B cell (primary cell): Measurements from ENCODE around the gene SYNE2.

ENCODE experiments used
- EZH2 ChIP-seq: IDR thresholded peaks from 2 replicates; pipeline ENCODE4 v1.6.1; 2012; ENCODE audit warnings: borderline replicate concordance, low read depth, mild to moderate bottlenecking, moderate library complexity, low read length; ENCODE audit not compliant: insufficient read depth, poor library complexity, severe bottlenecking
- TF ChIP-seq, protein P1 (sequence below): fragments of 200-600 bp; IDR thresholded peaks from one replicate; pipeline ENCODE4 v1.8.0; 2022; ENCODE audit warnings: antibody characterized with exemption, mild to moderate bottlenecking

DNA sequence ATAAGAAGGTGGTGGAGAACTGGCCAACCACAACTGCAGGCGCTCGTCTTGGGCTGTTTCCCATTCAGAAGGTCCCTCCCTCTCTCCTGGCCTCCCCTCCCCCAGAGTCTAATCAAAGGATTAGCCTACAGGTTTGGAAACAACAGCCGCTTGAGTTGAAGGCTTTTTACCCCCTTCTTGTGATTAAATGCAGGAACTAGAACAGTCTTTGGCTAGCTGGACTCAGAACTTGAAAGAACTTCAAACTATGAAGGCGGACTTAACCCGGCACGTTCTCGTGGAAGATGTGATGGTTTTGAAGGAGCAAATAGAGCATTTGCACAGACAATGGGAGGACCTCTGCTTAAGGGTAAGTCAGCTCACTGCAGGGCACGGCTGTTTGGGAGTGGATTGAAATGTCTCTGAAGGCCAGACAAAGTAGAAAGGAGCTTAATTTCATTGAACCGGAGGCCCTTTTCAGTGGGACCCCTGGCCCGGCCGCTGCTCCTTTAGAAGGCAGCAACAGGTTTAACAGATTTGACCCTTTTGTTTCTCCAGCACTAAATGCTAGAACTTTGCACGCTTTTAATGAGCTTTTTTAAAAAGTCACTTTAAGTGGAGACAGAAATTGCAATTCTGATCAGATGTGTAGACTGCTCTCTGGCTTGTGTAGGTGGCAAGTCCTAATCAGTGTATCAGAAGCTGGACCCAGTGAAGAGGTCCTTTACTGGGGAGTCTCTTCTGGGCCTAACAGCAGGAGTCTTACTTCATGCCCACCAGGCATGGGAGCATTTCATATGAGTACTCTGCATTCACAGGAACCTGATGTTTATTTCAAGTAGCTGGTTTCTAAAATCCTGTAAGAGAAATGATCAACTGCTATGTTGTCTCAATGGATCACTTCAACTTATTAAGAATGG lies 333.7 kb downstream of the SYNE2 start:
- TF ChIP-seq, protein P1, sequence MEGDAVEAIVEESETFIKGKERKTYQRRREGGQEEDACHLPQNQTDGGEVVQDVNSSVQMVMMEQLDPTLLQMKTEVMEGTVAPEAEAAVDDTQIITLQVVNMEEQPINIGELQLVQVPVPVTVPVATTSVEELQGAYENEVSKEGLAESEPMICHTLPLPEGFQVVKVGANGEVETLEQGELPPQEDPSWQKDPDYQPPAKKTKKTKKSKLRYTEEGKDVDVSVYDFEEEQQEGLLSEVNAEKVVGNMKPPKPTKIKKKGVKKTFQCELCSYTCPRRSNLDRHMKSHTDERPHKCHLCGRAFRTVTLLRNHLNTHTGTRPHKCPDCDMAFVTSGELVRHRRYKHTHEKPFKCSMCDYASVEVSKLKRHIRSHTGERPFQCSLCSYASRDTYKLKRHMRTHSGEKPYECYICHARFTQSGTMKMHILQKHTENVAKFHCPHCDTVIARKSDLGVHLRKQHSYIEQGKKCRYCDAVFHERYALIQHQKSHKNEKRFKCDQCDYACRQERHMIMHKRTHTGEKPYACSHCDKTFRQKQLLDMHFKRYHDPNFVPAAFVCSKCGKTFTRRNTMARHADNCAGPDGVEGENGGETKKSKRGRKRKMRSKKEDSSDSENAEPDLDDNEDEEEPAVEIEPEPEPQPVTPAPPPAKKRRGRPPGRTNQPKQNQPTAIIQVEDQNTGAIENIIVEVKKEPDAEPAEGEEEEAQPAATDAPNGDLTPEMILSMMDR, result no peak
- no peak for TF ChIP-seq EZH2
